ENCODE results near the gene MORC3.
"Not testable (repeated sequence)": the region's sequence is repeated elsewhere in the genome, so short reads cannot be mapped to it uniquely, and the experiment has no call there.

GRCh38 chr21:36399736-36400135 lies 79.7 kb downstream of the MORC3 start:
- not testable (repeated sequence) for TF ChIP-seq CTCF, EP300 (IDR thresholded peaks at IDR 0.05)

Measured in sigmoid colon (tissue), 4 donors.